Osteoblast (primary cell): Measurements from ENCODE around the gene SEC24D. TPM values are rescaled to one million over a fixed set of nuclear protein-coding genes. Genes with fewer than 3 reads are reported as not detected.

Experiments
- DNase-seq: peaks from one replicate; pipeline ENCODE4 v3.0.0; 2011; ENCODE audit warnings: low spot score, mixed read lengths; ENCODE audit not compliant: insufficient read length; ENCODE audit errors: missing footprints
- H2AFZ ChIP-seq: 2 replicates; pipeline ENCODE4 v1.6.0; 2011; ENCODE audit warnings: mild to moderate bottlenecking, low read length
- H3K27ac ChIP-seq: 2 replicates; pipeline ENCODE4 v1.5.1; 2011; ENCODE audit warnings: mild to moderate bottlenecking, low read depth, low read length, moderate library complexity
- H3K27me3 ChIP-seq: 2 replicates; pipeline ENCODE4 v1.6.0; 2012; ENCODE audit warnings: mild to moderate bottlenecking, control low read depth, inconsistent platforms, low read length, moderate library complexity; ENCODE audit not compliant: insufficient read depth
- H3K36me3 ChIP-seq: 2 replicates; pipeline ENCODE4 v1.5.1; 2011; ENCODE audit warnings: mild to moderate bottlenecking, low read length, control low read depth, moderate library complexity; ENCODE audit not compliant: insufficient read depth
- H3K4me1 ChIP-seq: 2 replicates; pipeline ENCODE4 v1.5.1; 2011; ENCODE audit warnings: mild to moderate bottlenecking, low read length, control low read depth, moderate library complexity; ENCODE audit not compliant: insufficient read depth
- H3K4me2 ChIP-seq: 2 replicates; pipeline ENCODE4 v1.6.0; 2011; ENCODE audit warnings: mild to moderate bottlenecking, low read length; ENCODE audit not compliant: insufficient read depth
- H3K4me3 ChIP-seq: fragments of 200-600 bp; sonication (generic); 3 replicates; pipeline ENCODE4 v1.5.1; 2012; ENCODE audit warnings: mild to moderate bottlenecking, low read length, inconsistent platforms; ENCODE audit not compliant: insufficient read depth
- H3K79me2 ChIP-seq: 2 replicates; pipeline ENCODE4 v1.6.0; 2012; ENCODE audit warnings: mild to moderate bottlenecking, low read length, control low read depth, inconsistent platforms; ENCODE audit not compliant: insufficient read depth
- H3K9me3 ChIP-seq: 2 replicates; pipeline ENCODE4 v1.5.1; 2011; ENCODE audit warnings: low read depth, low read length, control low read depth
- H4K20me1 ChIP-seq: 2 replicates; pipeline ENCODE4 v1.6.0; 2012; ENCODE audit warnings: mild to moderate bottlenecking, low read length, control low read depth; ENCODE audit not compliant: insufficient read depth
- total RNA-seq: library from RNA; depleted of rRNA; stranded (reverse); fragments of >200 nt; gene quantifications from 2 replicates; pipeline ENCODE4 v1.2.3, GENCODE V29; 2012
- TF ChIP-seq, protein P1 (sequence below): IDR thresholded peaks from 2 replicates; pipeline ENCODE4 v1.5.1; 2011; ENCODE audit warnings: mild to moderate bottlenecking, low read depth, low read length, moderate library complexity; ENCODE audit errors: extremely low read depth

SEC24D gene
- total RNA-seq, 1 donor, result 116 TPM

DNA sequence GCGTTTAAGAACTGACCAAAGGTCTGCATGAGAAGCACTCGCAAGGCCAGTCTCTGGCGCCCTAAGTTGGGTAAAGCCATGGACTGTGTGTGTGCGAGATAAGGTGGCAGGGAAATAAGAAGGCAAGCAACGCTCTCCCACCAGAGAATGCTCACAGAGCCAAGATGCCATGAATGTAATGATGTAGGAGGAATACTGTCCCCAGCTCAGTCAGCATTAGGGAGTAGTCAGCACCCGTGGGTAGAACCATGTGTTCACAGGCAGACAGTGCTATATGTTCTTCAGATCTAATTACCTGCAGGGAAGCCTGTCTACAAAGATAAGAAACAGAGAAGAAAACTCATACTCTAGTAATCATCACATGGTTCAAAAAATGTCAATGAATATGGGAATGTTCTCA is 68.8 kb downstream of the SEC24D start:
- no peak overlapping the region for H3K4me2 ChIP-seq
- no peak overlapping the region for H3K4me3 ChIP-seq
- H2AFZ ChIP-seq, result no peak overlapping the region
- no peak for DNase-seq
- peaks cover 86% of the 10 kb centered on the region for H3K36me3 ChIP-seq
- TF ChIP-seq, protein P1, sequence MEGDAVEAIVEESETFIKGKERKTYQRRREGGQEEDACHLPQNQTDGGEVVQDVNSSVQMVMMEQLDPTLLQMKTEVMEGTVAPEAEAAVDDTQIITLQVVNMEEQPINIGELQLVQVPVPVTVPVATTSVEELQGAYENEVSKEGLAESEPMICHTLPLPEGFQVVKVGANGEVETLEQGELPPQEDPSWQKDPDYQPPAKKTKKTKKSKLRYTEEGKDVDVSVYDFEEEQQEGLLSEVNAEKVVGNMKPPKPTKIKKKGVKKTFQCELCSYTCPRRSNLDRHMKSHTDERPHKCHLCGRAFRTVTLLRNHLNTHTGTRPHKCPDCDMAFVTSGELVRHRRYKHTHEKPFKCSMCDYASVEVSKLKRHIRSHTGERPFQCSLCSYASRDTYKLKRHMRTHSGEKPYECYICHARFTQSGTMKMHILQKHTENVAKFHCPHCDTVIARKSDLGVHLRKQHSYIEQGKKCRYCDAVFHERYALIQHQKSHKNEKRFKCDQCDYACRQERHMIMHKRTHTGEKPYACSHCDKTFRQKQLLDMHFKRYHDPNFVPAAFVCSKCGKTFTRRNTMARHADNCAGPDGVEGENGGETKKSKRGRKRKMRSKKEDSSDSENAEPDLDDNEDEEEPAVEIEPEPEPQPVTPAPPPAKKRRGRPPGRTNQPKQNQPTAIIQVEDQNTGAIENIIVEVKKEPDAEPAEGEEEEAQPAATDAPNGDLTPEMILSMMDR, result no peak
- H4K20me1 ChIP-seq, result peaks cover 13% of the 10 kb centered on the region
- H3K9me3 ChIP-seq, result no peaks in the 10 kb centered on the region
- H3K4me1 ChIP-seq, result peaks cover 83% of the 10 kb centered on the region
- H3K79me2 ChIP-seq, result peaks cover 67% of the 10 kb centered on the region
- H3K27me3 ChIP-seq, result no peaks in the 10 kb centered on the region
- peak overlapping the region; percentile 48 for H3K27ac ChIP-seq

GRCh38 chr4:118765399-118765798 is 70.5 kb downstream of the SEC24D start:
- Histone ChIP-seq H3K4me2 (peak overlapping the region; percentile 3), H3K27me3 (no peaks in the 10 kb centered on the region), H3K9me3 (no peaks in the 10 kb centered on the region), H2AFZ (no peak overlapping the region), H3K4me1 (peaks cover 79% of the 10 kb centered on the region), H3K36me3 (peaks cover 82% of the 10 kb centered on the region), H3K27ac (peak overlapping the region; percentile 48), H3K79me2 (peaks cover 66% of the 10 kb centered on the region), H3K4me3 (no peak overlapping the region), H4K20me1 (peaks cover 4% of the 10 kb centered on the region)
- TF ChIP-seq, protein P1, result no peak
- peak; percentile 76 for DNase-seq

DNA sequence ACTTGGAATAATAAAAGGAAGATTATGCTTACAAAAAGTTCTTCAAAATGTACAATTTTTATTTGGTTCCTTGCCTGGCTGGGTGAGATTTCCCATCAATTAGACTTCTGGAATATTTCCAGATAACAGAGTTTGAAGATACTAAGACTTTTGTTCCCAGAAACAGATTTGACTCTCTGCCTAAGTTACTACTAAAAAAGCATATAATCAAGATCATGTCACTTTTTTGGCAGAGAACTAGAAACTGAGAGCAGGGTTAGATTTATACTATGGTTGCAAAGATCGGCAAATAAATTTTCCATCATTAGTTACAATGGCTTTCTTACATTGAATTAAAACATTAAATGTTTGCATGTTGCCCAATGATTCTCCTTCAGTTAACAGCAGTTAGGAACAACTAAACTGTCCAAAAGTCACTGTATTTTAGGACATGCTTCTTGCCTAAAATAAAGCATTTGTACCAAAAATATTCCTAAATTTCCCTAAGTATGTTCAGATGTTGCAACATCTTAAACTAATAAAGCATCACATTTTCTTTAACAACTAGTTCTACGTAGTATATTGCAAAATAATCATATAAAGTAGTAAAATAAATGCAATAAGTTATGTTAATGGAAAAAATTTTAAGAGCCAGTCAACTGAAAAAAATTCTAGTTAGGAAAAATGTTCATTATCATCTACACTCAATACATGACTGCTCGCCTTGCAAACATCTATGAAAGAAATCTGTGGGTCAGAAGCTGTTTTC is 73.0 kb downstream of the SEC24D start:
- TF ChIP-seq, protein P1, result no peak
- H3K9me3 ChIP-seq, result no peaks in the 10 kb centered on the region
- H3K4me3 ChIP-seq, result no peak overlapping the region
- peaks cover 71% of the 10 kb centered on the region for H3K79me2 ChIP-seq
- peaks cover 74% of the 10 kb centered on the region for H3K36me3 ChIP-seq
- no peaks in the 10 kb centered on the region for H4K20me1 ChIP-seq
- H2AFZ ChIP-seq, result no peak overlapping the region
- peak overlapping the region; percentile 56 for H3K27ac ChIP-seq
- DNase-seq, result no peak
- no peaks in the 10 kb centered on the region for H3K27me3 ChIP-seq
- no peak overlapping the region for H3K4me2 ChIP-seq
- H3K4me1 ChIP-seq, result peaks cover 87% of the 10 kb centered on the region

DNA sequence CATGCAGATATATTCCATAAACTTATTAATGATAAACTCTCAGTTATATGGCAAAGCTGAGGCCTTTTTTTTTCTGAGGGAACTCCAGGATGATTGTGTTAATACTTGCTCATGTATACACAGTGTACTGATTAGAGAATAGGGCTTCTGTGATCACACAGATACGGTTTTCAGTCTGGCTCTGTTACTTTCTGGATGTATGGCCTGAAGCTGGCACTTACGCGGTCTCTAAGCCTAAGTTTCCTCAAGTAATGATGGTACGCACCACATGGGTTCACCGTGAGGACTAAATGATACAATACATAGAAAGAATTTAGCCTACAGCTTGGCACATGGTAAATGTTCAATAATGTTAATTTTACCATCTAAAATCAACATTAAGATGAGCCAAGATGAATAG is 73.8 kb downstream of the SEC24D start:
- Histone ChIP-seq H3K27me3 (no peaks in the 10 kb centered on the region), H3K4me2 (no peak overlapping the region)

More for the DNA sequence above, 73.8 kb downstream of the SEC24D start:
- peaks cover 86% of the 10 kb centered on the region for H3K4me1 ChIP-seq
- H3K9me3 ChIP-seq, result no peaks in the 10 kb centered on the region
- peaks cover 74% of the 10 kb centered on the region for H3K36me3 ChIP-seq
- peaks cover 77% of the 10 kb centered on the region for H3K79me2 ChIP-seq
- TF ChIP-seq, protein P1, result no peak
- H3K27ac ChIP-seq, result peak overlapping the region; percentile 56
- H4K20me1 ChIP-seq, result no peaks in the 10 kb centered on the region
- no peak overlapping the region for H2AFZ ChIP-seq
- no peak for DNase-seq
- H3K4me3 ChIP-seq, result no peak overlapping the region
